NCI-H2029 treated with DMSO at 0.1 percent for 48 hours (cell line): ENCODE data around the gene AGRP.
A peak's percentile ranks its signal among the peaks of the same experiment; 100 is the strongest.

Experiments used
- DNase-seq: peaks from one replicate; lab custom pipeline; 2025; lab: John Stamatoyannopoulos, UW

Gene AGRP

DNA sequence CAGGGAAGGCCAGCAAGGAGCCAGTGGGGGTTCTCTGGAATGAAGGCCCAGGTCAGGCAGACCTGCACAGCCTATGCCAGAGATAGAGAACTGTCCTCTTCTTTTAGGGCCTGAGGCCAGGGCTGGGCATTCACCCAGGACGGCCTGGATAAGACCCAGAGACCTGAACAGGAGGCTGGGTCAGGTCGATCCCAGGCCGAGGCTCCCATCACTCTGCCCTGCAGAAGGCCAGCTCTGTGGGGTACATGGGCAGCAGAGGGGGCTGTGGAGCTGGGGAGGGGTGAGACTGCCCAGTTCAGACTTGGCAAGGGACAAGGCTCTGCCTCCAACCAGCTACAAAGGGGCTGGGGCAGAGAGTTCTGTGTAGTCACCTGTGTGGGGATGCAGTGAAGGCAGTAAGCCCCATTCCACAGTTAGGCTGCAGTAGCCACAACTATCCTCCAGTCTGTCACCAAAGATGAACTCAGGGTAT lies 37.9 kb downstream of the AGRP start:
- DNase-seq = no peak

DNA sequence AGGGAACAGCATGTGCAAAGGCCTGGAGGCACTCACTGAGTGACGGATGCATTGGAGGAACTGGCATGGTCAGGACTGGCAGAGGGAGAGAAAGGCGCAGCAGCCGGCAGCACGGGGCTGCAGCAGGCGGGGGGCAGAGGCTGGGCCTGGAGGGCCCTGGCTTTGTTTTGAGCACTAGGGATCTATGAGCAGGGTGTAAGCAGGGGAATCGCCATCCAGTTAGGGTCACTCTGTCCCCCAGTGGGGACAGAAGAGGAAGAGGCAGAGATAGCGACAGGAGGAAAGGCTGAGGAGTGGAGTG lies 38.3 kb downstream of the AGRP start:
- no peak for DNase-seq

DNA sequence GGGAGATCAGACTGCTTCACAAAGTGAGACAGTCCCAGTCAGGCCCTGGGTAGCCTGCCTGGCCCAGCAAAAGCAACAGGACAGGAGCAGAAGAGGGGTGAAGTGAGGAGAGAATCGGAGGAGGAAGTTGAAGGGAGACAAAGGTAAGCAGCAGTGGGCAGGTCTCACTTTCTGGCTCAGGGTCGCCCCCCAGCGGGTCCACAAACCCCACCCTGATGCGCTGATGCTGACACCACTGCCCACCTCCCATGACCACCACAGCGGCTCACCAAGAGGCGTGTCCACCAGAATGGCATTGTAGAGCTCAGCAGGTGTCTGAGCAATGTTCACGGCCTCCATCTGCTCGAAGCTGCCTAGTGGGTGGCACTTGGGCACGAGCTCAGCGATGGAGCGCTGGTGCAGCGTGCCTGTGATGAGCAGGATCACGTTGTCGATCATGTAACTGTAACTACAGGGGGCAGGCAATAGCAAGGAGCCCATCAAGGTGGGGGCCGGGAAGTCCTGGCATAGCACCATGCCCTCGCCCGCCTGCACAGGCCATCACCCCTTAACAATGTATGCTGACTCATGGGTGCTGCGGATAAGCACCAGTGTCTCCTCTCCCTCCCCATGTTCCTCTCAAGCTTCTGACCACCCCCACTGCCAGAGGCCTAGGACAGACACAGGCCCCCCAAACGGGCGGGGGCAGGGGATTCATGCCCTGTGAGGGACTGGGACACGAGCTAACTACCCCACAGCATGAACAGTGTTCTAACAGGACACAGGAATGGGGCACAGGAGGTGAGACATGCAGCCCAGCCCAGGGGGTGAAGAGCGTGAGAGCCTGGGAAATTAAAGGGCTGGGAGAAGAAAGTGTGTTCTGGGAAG lies 38.9 kb downstream of the AGRP start:
- no peak for DNase-seq

DNA sequence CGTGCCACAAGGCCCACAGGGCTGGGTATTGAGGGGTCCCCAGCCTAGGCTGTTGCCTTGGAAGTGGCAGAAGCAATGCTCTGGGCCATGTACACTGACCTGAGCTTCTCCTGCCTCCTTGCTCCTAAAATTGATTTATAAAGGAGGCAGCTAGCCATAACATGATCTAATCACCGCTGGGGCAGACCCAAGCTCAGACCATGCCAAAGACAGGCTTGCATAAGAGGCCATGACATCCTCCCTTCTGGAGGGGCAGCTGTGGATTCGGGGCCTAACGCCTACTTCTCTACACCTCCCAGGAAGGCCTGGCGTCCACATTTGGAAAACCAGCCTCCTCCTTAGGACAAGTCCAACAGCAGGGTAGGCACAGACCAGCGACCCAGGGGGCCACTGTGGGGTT lies 40.1 kb downstream of the AGRP start:
- DNase-seq = no peak

DNA sequence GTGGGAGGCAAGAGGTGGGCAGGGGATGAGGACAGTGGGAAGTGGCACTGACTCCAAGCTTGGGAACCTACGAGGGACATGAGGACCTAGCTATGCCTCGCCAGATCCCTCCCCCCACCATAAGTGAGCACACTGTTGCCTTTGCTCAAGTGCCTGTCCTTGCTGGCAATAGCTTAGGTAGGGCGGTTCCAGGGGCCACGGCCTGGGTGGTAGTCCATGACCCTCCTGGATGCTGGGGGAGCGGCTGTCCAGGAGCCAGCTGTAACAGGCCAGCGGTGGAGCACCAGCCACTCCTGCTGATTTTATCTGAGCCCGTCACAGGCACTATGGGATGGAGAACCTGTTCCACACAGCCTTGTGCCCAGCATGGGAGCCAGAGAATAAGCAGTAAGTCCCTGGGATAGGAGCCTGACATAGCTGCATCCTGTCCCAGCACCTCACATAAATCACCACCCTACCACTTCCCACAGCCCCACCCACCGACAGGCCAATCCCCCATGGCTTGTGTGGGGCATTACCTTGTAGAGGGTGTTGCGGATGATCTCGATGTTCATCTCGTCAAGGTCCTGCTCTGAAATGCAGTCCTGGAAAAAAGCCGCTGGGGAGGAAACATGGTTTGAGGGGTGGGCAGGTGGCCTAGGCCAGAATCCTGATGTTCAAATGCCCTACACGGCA lies 40.6 kb downstream of the AGRP start:
- DNase-seq = no peak

DNA sequence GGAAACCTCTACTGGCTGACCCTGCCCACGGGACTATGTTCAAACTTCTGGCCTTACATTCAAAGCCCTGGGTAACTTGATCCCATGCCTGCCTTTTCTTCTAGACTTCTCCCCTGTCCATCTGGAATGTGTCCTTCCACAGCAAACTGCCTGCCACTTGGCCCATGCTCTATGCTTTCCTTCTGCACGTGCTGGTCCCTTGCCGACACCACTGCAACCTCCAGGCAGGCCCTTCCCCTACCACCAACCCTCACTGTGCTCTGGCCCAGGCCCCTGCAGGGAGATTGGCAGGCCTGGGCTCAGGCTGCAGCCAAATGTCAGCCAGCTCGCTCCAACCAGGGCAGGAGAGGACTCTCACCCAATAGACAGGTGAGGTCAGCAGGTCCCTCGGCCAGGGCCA lies 41.4 kb downstream of the AGRP start:
- no peak for DNase-seq

DNA sequence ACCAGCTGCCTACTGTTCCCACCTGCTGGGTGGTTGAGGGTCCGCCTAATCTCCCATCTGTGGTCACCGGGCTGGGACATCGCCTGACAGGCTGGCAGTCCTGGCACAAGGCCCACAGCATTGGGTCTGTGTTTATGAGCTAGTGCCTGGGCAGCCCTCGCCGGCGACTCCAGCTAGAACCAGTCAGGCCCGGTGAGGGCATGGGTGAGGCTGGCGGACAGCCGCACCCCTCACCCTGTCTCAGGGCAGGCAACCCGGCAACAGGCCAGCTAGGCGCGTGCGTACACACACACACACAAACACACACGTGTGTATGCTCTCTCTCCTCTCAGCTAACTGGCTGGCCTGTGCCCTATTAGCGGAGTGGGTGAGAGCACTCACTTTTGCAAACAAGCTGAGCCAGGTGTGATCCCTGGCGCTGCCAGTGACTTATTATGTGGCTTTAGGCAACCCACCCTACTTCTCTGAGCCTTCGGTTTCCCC lies 42.0 kb downstream of the AGRP start:
- DNase-seq = peak; percentile 65

DNA sequence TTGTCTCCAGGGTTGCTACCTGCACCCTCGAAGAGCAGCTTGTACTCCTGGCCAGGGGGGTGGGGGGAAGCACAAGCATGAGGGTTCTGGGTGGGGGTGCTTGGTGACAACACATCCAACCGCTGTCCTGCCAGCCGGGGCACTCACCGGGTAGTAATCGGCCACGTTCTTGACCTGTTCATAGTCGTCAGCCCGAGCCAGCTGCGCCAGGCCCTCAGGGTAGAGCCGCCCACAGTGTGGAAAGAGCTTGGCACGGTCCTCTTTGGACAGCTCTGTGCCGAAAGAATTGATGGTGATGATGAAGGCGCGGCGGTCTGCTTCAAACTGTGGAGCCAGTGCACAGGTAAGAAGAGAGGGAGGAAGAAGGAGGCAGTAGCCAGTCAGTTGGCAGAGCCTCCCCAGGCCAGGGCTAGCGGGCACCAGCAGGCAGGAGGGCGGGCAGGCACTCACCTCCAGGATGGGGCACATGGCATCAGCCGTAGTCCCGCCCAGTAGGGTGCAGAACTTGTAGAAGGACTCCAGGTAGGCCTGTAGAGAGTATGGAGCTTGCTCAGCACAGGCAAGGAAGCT lies 44.4 kb downstream of the AGRP start:
- no peak for DNase-seq

DNA sequence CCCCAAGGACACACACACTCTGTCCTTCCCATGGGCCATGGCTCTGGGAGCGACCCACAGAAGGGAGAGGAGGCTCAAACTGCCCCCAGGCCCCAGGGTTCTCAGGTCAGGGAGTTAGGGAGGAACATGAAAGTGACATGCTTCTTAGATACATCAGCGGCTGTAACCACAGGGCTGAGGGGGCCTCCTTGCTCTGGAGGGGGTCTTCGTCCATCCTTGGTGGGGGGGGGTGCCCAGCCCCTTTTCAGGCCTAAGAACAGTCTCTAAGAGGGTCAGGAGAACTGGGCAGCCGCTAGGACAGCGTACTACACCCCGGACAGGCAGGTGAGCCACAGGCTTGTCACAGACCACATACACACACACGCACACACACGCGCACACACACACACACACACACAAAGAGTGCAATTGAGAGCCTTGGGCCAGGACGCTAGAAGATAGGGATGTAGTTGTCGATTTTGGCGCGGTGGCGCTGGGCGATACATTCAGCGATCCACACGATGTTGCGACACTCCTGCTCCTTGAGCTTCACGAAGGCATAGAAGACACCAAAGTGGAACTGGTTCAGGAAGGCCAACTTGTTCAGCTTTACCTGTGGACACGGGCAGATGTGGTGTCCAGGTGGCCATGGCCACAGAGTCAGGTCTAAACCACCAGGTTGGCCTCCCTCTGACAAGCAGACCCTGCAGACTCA lies 45.1 kb downstream of the AGRP start:
- no peak for DNase-seq

DNA sequence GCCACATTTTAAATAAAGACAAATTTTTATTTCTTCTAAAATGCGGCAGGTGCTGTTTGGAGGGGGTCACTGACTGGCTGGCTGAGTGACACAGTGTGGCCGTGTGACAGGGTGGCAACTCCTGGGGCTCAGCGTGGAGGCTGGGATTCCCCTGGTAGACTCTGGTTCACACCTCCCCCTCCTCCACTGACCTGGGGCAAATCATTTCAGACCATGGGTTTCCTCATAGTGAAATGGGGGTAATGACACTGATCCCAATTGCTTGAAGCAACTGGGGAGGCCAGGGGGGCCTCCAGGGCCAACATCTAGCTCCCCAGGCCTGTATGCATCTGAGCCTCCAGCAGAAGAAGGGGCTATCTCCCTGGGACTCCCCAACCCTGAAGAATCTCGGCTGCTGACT lies 45.8 kb downstream of the AGRP start:
- DNase-seq = no peak

DNA sequence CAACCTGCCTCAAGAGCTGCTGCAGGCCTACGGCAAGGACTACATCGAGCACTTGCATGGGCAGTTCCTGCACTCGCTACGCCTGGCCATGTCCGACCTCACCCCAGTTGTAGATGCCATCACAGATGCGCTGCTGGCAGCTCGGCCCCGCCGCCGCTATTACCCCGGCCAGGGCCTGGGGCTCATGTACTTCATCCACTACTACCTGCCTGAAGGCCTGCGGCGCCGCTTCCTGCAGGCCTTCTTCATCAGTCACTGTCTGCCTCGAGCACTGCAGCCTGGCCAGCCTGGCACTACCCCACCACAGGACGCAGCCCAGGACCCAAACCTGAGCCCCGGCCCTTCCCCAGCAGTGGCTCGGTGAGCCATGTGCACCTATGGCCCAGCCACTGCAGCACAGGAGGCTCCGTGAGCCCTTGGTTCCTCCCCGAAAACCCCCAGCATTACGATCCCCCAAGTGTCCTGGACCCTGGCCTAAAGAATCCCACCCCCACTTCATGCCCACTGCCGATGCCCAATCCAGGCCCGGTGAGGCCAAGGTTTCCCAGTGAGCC lies 46.6 kb downstream of the AGRP start:
- no peak for DNase-seq

DNA sequence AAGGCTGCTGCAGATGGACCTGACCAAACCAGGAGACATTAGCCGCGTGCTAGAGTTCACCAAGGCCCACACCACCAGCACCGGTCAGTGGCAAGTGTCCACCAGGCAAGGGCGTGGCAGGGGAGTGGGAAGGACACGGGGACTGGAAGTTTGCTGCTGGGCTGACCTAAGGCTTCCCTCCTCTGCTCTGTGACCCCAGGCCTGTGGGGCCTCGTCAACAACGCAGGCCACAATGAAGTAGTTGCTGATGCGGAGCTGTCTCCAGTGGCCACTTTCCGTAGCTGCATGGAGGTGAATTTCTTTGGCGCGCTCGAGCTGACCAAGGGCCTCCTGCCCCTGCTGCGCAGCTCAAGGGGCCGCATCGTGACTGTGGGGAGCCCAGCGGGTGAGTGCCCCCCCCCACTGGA lies 47.6 kb downstream of the AGRP start:
- DNase-seq = no peak

DNA sequence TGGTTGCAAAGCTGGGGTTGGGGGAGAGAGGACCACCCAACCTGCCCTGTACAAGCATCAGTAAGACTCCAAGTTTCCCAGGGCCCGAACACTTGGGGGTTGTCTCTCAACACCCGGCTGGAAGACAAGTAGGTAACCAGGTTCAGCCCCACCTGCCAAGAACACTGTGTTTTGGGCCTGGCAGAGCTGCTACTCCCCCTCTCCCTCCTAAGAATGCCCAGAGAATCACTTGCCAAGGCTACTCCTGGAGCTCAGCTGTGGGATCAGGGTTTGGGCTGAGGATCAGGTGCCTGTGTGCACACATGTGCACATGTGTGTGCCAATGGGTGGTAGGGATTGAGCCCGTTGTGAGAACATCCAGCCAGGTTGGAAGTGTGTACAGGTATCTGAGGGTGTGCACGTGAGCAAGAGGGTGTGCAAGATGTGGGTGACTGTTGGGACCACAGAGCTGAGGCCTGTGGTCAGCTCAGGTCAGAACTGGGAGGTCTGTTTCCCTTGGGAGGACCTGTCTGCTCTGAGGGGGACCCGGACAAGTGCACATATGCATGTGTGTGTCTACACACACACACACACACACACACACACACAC lies 50.1 kb downstream of the AGRP start:
- DNase-seq = no peak
